Mesendoderm (in vitro differentiated cells): ENCODE results near the gene KLHL4.

Experiments used
- DNase-seq: peaks from one replicate; pipeline ENCODE4 v3.0.0; 2013
- H2AK5ac ChIP-seq: 2 replicates; pipeline ENCODE4 v1.6.1; 2013; ENCODE audit warnings: low read length, inconsistent platforms
- H2BK120ac ChIP-seq: 2 replicates; pipeline ENCODE4 v1.6.1; 2013; ENCODE audit warnings: low read depth, mild to moderate bottlenecking, low read length, moderate library complexity, mixed read lengths
- H2BK15ac ChIP-seq: replicated peaks from 2 replicates; pipeline ENCODE4 v1.6.1; 2013; ENCODE audit warnings: low read depth, mild to moderate bottlenecking, moderate library complexity
- H2BK5ac ChIP-seq: 2 replicates; pipeline ENCODE4 v1.6.1; 2013; ENCODE audit warnings: low read length, inconsistent platforms
- H3K18ac ChIP-seq: 2 replicates; pipeline ENCODE4 v1.6.1; 2013; ENCODE audit warnings: mild to moderate bottlenecking, low read length, mixed read lengths
- H3K23ac ChIP-seq: one replicate; pipeline ENCODE4 v1.6.1; 2013; ENCODE audit warnings: low read length
- H3K27ac ChIP-seq: 2 replicates; pipeline ENCODE4 v1.5.1; 2013; ENCODE audit warnings: low read depth, mild to moderate bottlenecking, inconsistent platforms, low read length, moderate library complexity
- H3K27me3 ChIP-seq: 2 replicates; pipeline ENCODE4 v1.6.1; 2013; ENCODE audit warnings: low read length, control low read depth, mild to moderate bottlenecking, inconsistent platforms; ENCODE audit not compliant: insufficient read depth, poor library complexity
- H3K36me3 ChIP-seq: 2 replicates; pipeline ENCODE4 v1.6.1; 2013; ENCODE audit warnings: low read length, inconsistent platforms; ENCODE audit not compliant: control insufficient read depth, insufficient read depth
- H3K4ac ChIP-seq: one replicate; pipeline ENCODE4 v1.6.1; 2013; ENCODE audit warnings: low read depth, mild to moderate bottlenecking, low read length, moderate library complexity
- H3K4me1 ChIP-seq: 2 replicates; pipeline ENCODE4 v1.6.1; 2013; ENCODE audit warnings: low read depth, low read length, inconsistent platforms; ENCODE audit not compliant: control insufficient read depth
- H3K4me2 ChIP-seq: 2 replicates; pipeline ENCODE4 v1.6.1; 2013; ENCODE audit warnings: low read length
- H3K4me3 ChIP-seq: 2 replicates; pipeline ENCODE4 v1.5.1; 2013; ENCODE audit warnings: mild to moderate bottlenecking, low read length
- H3K56ac ChIP-seq: one replicate; pipeline ENCODE4 v1.6.1; 2013; ENCODE audit warnings: low read length
- H3K79me1 ChIP-seq: 2 replicates; pipeline ENCODE4 v1.6.1; 2013; ENCODE audit warnings: low read length, inconsistent platforms
- H3K79me2 ChIP-seq: 2 replicates; pipeline ENCODE4 v1.6.1; 2013; ENCODE audit warnings: mild to moderate bottlenecking, low read length; ENCODE audit not compliant: control insufficient read depth, insufficient read depth
- H3K9ac ChIP-seq: 2 replicates; pipeline ENCODE4 v1.6.1; 2013; ENCODE audit warnings: low read length, inconsistent platforms
- H4K5ac ChIP-seq: one replicate; pipeline ENCODE4 v1.6.1; 2013; ENCODE audit warnings: low read length
- H4K8ac ChIP-seq: one replicate; pipeline ENCODE4 v1.6.1; 2013; ENCODE audit warnings: low read depth, mild to moderate bottlenecking, control low read depth, low read length, moderate library complexity
- WGBS: extraction: QIAGEN DNeasy Blood & Tissue Kit; methylation state at CpG from one replicate; pipeline ENCODE4 v1.1.7; 2013; ENCODE audit warnings: low lambda C conversion rate, missing lambda C conversion rate; ENCODE audit not compliant: insufficient coverage; ENCODE audit errors: extremely low coverage; 5-methylcytosine and 5-hydroxymethylcytosine counted together

Gene KLHL4

GRCh38 chrX:87516717-87517121 lies 883 bp upstream of the KLHL4 start:
- Histone ChIP-seq H2BK120ac (no peak overlapping the region), H3K23ac (no peak overlapping the region), H3K27me3 (no peaks in the 10 kb centered on the region), H3K56ac (no peak overlapping the region), H3K79me1 (no peaks in the 10 kb centered on the region), H3K4ac (no peak overlapping the region), H4K8ac (no peak overlapping the region), H2BK5ac (no peak overlapping the region), H2AK5ac (no peak overlapping the region), H3K27ac (no peak overlapping the region), H4K5ac (no peak overlapping the region), H3K4me2 (no peak overlapping the region), H3K4me3 (no peak overlapping the region), H3K18ac (no peak overlapping the region), H3K36me3 (no peaks in the 10 kb centered on the region), H3K9ac (no peak overlapping the region), H2BK15ac (no peak overlapping the region), H3K79me2 (no peaks in the 10 kb centered on the region), H3K4me1 (no peaks in the 10 kb centered on the region)
- no peak for DNase-seq

DNA sequence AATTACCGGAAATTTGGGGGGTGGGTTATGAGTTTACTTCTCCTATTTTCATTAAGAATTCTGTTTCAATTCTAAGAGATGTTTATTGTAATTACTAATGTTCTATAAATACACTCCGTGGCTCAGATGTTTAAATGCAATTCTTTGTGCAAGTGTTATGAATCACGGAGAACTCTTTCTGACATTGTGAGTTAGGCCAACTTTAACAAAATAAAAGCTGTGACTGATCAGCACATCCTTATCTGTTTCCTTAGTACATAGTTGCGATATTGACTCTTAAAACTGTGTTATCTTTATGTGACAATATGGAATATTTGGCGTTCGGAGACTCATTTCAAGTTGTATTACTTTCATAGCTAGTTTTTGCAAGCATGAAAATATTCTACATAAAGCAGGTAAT lies 902 bp downstream of the KLHL4 start:
- H4K5ac ChIP-seq: no peak overlapping the region
- peak overlapping the region; percentile 23 for H3K4me3 ChIP-seq
- no peaks in the 10 kb centered on the region for H3K36me3 ChIP-seq
- no peaks in the 10 kb centered on the region for H3K27me3 ChIP-seq
- no peaks in the 10 kb centered on the region for H3K4me1 ChIP-seq
- no peaks in the 10 kb centered on the region for H3K79me1 ChIP-seq
- H3K23ac ChIP-seq: no peak overlapping the region
- no peaks in the 10 kb centered on the region for H3K79me2 ChIP-seq
- no peak overlapping the region for H3K27ac ChIP-seq
- H2AK5ac ChIP-seq: no peak overlapping the region
- no peak overlapping the region for H3K4ac ChIP-seq
- no peak overlapping the region for H3K56ac ChIP-seq
- no peak overlapping the region for H2BK15ac ChIP-seq
- H3K4me2 ChIP-seq: no peak overlapping the region
- H4K8ac ChIP-seq: no peak overlapping the region
- WGBS: no CpG with 5 or more reads among the region's 6 CpGs
- H2BK120ac ChIP-seq: no peak overlapping the region
- H3K9ac ChIP-seq: no peak overlapping the region
- H2BK5ac ChIP-seq: no peak overlapping the region
- H3K18ac ChIP-seq: no peak overlapping the region
- DNase-seq: no peak

DNA sequence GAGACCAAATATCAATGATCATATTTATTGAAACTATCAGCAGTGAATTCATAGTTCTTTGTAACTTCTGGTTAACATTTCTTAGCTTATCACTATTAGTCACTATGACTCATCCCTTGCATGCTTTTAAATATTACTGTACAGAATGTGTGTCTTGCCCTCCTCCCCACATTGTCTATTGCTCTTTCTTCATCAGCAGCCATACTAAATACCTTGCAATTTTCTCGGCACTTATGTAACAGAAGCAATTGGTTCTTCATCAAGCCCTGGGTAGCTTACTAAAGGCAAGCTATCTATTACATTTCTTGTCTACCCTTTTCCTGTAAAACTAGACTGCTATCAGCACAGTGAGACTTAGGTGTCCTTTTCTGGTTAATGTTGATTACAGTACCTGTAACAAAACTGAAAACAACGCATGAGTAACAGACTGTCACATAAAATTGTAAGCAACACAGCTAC lies 8.2 kb downstream of the KLHL4 start:
- H3K27me3 ChIP-seq: no peaks in the 10 kb centered on the region
- no peak for DNase-seq

GRCh38 chrX:87526281-87526680 lies 8.7 kb downstream of the KLHL4 start:
- Histone ChIP-seq H4K8ac (no peak overlapping the region), H2BK5ac (no peak overlapping the region), H2BK15ac (no peak overlapping the region), H3K79me1 (no peaks in the 10 kb centered on the region), H2BK120ac (no peak overlapping the region), H3K4me2 (no peak overlapping the region), H3K27me3 (no peaks in the 10 kb centered on the region), H3K36me3 (no peaks in the 10 kb centered on the region), H3K56ac (no peak overlapping the region), H2AK5ac (no peak overlapping the region), H3K4ac (no peak overlapping the region), H3K79me2 (no peaks in the 10 kb centered on the region), H3K27ac (no peak overlapping the region), H3K4me3 (no peak overlapping the region), H3K18ac (no peak overlapping the region), H3K9ac (no peak overlapping the region), H4K5ac (no peak overlapping the region), H3K4me1 (no peaks in the 10 kb centered on the region), H3K23ac (no peak overlapping the region)
- no peak for DNase-seq
- no CpG with 5 or more reads among the region's 2 CpGs for WGBS

More for the DNA sequence above, 8.2 kb downstream of the KLHL4 start:
- H2BK120ac ChIP-seq: no peak overlapping the region
- H4K8ac ChIP-seq: no peak overlapping the region
- H3K9ac ChIP-seq: no peak overlapping the region
- no peaks in the 10 kb centered on the region for H3K79me1 ChIP-seq
- no peaks in the 10 kb centered on the region for H3K36me3 ChIP-seq
- no peak overlapping the region for H3K4me2 ChIP-seq
- no peak overlapping the region for H3K4ac ChIP-seq
- H3K23ac ChIP-seq: no peak overlapping the region
- no peaks in the 10 kb centered on the region for H3K4me1 ChIP-seq
- H3K18ac ChIP-seq: no peak overlapping the region
- no peak overlapping the region for H2BK15ac ChIP-seq
- H2AK5ac ChIP-seq: no peak overlapping the region
- no peaks in the 10 kb centered on the region for H3K79me2 ChIP-seq
- no peak overlapping the region for H3K56ac ChIP-seq
- H3K4me3 ChIP-seq: no peak overlapping the region
- H3K27ac ChIP-seq: no peak overlapping the region
- WGBS: no CpG with 5 or more reads among the region's 2 CpGs
- H2BK5ac ChIP-seq: no peak overlapping the region
- no peak overlapping the region for H4K5ac ChIP-seq

GRCh38 chrX:87528487-87528886 lies 10.9 kb downstream of the KLHL4 start:
- H3K79me1 ChIP-seq: no peaks in the 10 kb centered on the region
- no peak overlapping the region for H3K23ac ChIP-seq
- H2BK15ac ChIP-seq: no peak overlapping the region
- no peak overlapping the region for H3K56ac ChIP-seq
- H3K4me3 ChIP-seq: no peak overlapping the region
- H3K4ac ChIP-seq: no peak overlapping the region
- H3K4me1 ChIP-seq: no peaks in the 10 kb centered on the region
- no peak overlapping the region for H3K18ac ChIP-seq
- H4K8ac ChIP-seq: no peak overlapping the region
- no peaks in the 10 kb centered on the region for H3K79me2 ChIP-seq
- no peaks in the 10 kb centered on the region for H3K36me3 ChIP-seq
- H3K4me2 ChIP-seq: no peak overlapping the region
- no peak overlapping the region for H4K5ac ChIP-seq
- H3K27me3 ChIP-seq: no peaks in the 10 kb centered on the region
- H2AK5ac ChIP-seq: no peak overlapping the region
- H2BK120ac ChIP-seq: no peak overlapping the region
- H3K27ac ChIP-seq: no peak overlapping the region
- no peak overlapping the region for H2BK5ac ChIP-seq
- no peak for DNase-seq
- H3K9ac ChIP-seq: no peak overlapping the region
- WGBS: no CpG with 5 or more reads among the region's 10 CpGs

DNA sequence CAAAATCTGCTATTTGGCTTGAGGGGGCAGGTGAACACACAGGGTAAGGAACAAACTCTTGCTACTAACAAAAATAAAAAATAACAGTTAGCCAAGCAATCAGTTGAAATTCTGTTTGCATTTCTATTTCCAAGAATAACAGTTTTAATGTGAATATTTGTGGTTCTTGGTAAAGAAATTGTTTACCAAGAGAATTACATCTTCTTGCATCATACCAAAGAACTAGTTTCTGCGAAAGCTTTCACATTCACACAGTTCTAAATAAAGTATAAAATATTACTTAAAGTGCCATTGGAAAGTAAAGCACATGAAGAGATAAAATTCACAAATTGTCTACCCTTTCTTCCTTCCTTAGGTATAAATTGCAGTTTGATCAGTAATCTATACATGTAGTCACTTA lies 54.4 kb downstream of the KLHL4 start:
- no peak overlapping the region for H3K27ac ChIP-seq
- H3K36me3 ChIP-seq: no peaks in the 10 kb centered on the region
- H2BK15ac ChIP-seq: no peak overlapping the region
- WGBS: no CpG with 5 or more reads among the region's 1 CpG
- no peak overlapping the region for H4K5ac ChIP-seq
- no peak overlapping the region for H3K56ac ChIP-seq
- H2AK5ac ChIP-seq: no peak overlapping the region
- no peak overlapping the region for H3K18ac ChIP-seq
- no peak overlapping the region for H2BK120ac ChIP-seq
- H3K4me1 ChIP-seq: no peaks in the 10 kb centered on the region
- no peaks in the 10 kb centered on the region for H3K79me1 ChIP-seq
- no peaks in the 10 kb centered on the region for H3K27me3 ChIP-seq
- H3K9ac ChIP-seq: no peak overlapping the region
- no peak for DNase-seq
- no peak overlapping the region for H3K4me2 ChIP-seq
- H3K4ac ChIP-seq: no peak overlapping the region
- no peak overlapping the region for H3K4me3 ChIP-seq
- no peak overlapping the region for H3K23ac ChIP-seq
- H2BK5ac ChIP-seq: no peak overlapping the region
- no peak overlapping the region for H4K8ac ChIP-seq
- no peaks in the 10 kb centered on the region for H3K79me2 ChIP-seq
